Natural killer cell (primary cell): ENCODE results near the gene ATP7B. TPM values are rescaled to one million over a fixed set of nuclear protein-coding genes. Genes with fewer than 3 reads are reported as not detected.

ENCODE experiments used
- ATAC-seq, 3 donors: fragments of 150-1000 bp in 2 of 3; fragments of 200-7000 bp in 1 of 3; cut with Tn5 transposase; 1 replicate in 1 of 3; 2 replicates in 2 of 3; pipeline ENCODE4 v1.10.0; 2021; ENCODE audit warnings: mild to moderate bottlenecking in 2 of 3, moderate library complexity in 2 of 3
- DNase-seq, 2 donors: peaks; one replicate each; pipeline versions ENCODE4 v3.0.0 to v3.0.0-alpha.2; 2013 to 2021; ENCODE audit warnings: mixed read lengths in 1 of 2
- H3K27ac ChIP-seq: one replicate; pipeline ENCODE4 v1.5.1; 2013; ENCODE audit warnings: mild to moderate bottlenecking, low read length
- H3K27me3 ChIP-seq: one replicate; pipeline ENCODE4 v1.6.1; 2013; ENCODE audit warnings: low read length; ENCODE audit not compliant: control insufficient read depth, insufficient read depth
- H3K36me3 ChIP-seq: one replicate; pipeline ENCODE4 v1.6.1; 2013; ENCODE audit warnings: low read length; ENCODE audit not compliant: control insufficient read depth, insufficient read depth
- H3K4me1 ChIP-seq: one replicate; pipeline ENCODE4 v1.6.1; 2013; ENCODE audit warnings: low read length; ENCODE audit not compliant: control insufficient read depth, insufficient read depth
- H3K4me3 ChIP-seq: one replicate; pipeline ENCODE4 v1.5.1; 2013; ENCODE audit warnings: low read length
- H3K9me3 ChIP-seq: one replicate; pipeline ENCODE4 v1.6.1; 2013; ENCODE audit warnings: low read length; ENCODE audit not compliant: control insufficient read depth, insufficient read depth
- H3K27ac Mint-ChIP-seq, 2 donors: one replicate each; pipeline ENCODE4 v1.8.0; 2022; ENCODE audit warnings: mild to moderate bottlenecking in 2 of 2, mixed read lengths in 2 of 2, moderate library complexity in 1 of 2
- H3K27me3 Mint-ChIP-seq, 2 donors: one replicate each; pipeline ENCODE4 v1.8.0; 2022; ENCODE audit warnings: low read depth in 2 of 2, mixed read lengths in 2 of 2
- H3K36me3 Mint-ChIP-seq: one replicate; pipeline ENCODE4 v1.8.0; 2022; ENCODE audit warnings: mixed read lengths
- H3K4me1 Mint-ChIP-seq, 2 donors: one replicate each; pipeline ENCODE4 v1.8.0; 2022; ENCODE audit warnings: mixed read lengths in 2 of 2
- H3K4me3 Mint-ChIP-seq: one replicate; pipeline ENCODE4 v1.8.0; 2022; ENCODE audit warnings: mild to moderate bottlenecking, moderate library complexity, mixed read lengths
- H3K9me3 Mint-ChIP-seq, 2 donors: one replicate each; pipeline ENCODE4 v1.8.0; 2022; ENCODE audit warnings: mixed read lengths in 2 of 2
- CTCF ChIP-seq: fragments of 200-600 bp; IDR thresholded peaks from one replicate; pipeline ENCODE4 v1.8.0; 2022; ENCODE audit warnings: antibody characterized with exemption
- WGBS: methylation state at CpG from one replicate; pipeline ENCODE4 v1.1.7; 2013; ENCODE audit warnings: missing lambda C conversion rate; ENCODE audit not compliant: insufficient coverage; 5-methylcytosine and 5-hydroxymethylcytosine counted together
- intact Hi-C: fragments of 100-400 bp; cut with micrococcal nuclease; formaldehyde crosslinking; loops from one replicate; pipeline ENCODE4 v1.14.2; 2022
- total RNA-seq, 4 donors: library from RNA; stranded (reverse); fragments of 120-200 nt in 1 of 4; gene quantifications; one replicate each; pipeline versions ENCODE4 v1.2.3 to v1.2.4, GENCODE V29; 2013 to 2022

The ATP7B gene
- total RNA-seq, 3 donors from 2014 or later (not counting 1 experiment from before 2014, with no cell fraction given) = 0.45 to 0.64 (median 0.58) TPM

DNA sequence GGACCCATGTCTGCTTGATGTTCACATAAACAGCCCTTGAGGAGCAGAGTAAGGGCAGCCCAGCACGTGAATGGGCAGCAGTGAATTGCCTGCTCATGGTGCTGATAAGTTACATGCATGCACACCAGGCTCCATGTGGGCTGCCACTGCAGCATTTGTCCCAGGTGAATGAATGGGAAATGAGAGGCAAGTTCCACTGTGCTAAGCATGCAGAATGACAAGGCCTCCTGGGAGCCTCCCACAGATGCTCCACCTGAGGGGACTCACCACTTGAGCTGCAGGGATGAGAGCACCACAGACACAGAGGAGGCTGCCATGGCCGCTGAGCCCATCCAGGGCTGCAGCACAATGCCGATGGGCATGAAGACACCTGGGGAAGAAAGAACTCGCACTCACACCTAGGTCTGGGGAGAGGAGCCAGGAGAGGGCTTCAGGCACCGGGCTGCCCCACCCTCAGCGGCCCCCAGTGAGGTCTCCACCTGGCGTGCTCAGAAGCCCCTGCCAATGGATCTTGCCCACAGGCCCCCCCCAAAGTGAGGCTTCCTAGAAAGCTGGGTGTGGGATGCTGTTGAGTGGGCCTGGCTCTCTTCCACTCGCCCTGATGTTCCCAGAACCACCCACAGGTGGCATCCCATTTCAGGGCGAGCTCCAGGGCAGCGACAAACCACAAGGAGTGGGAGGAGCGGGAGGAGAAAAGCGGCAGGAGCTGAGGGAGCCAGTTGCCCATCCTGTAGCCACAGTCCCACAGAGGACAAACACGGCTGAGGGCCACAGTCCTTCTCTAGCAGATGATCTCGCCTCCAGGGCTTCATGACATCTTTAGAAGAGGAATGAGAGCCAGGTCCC is 75.7 kb downstream of the ATP7B start:
- Histone ChIP-seq H3K4me1 (no peaks in the 10 kb centered on the region), H3K9me3 (no peaks in the 10 kb centered on the region), H3K27ac (no peak overlapping the region), H3K36me3 (no peaks in the 10 kb centered on the region), H3K27me3 (no peaks in the 10 kb centered on the region), H3K4me3 (no peak overlapping the region)
- 74% methylated on average over 14 of the region's 14 CpGs for WGBS
- H3K27ac Mint-ChIP-seq = no peak overlapping the region
- intact Hi-C loops = no loop called here
- DNase-seq = peak in 1 of 2 donors; percentile 16
- no peak for TF ChIP-seq CTCF
- H3K27me3 Mint-ChIP-seq = peaks cover 0 to 3% of the 10 kb centered on the region in 2 donors
- H3K9me3 Mint-ChIP-seq = no peaks in the 10 kb centered on the region
- no peak for ATAC-seq
- no peak overlapping the region for H3K4me3 Mint-ChIP-seq
- H3K4me1 Mint-ChIP-seq = no peaks in the 10 kb centered on the region
- no peaks in the 10 kb centered on the region for H3K36me3 Mint-ChIP-seq

DNA sequence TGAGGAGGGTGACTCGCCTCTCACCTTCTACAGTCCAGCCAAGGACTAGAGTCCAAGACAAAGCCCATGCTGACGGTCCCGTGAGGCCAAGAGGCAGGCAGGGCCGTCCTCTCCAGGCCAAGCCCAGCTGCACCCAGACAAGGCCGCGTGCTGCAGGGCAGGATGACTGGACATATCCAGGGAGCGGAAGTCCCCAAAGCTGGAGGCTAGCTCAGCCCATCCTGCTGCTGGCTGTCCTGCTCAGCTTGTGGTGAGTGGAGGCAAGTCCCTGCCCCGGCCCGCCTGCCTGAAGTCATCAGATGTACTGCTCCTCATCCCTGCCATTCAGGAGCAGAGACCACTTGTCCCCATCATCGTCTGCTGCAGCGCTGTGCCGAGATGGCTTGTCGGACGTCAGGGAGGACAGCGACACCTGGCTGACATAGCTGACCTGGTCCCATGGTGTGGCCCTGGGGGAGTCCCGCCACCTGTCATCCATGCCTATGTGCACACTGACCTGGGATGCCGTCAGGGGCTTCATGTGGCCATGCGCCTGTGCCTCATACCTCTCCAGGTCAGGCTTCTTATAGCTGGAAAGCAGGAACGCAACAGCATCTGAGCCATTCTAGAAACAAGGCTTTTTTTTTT is 76.7 kb downstream of the ATP7B start:
- intact Hi-C loops = no loop called here
- Mint-ChIP-seq H3K36me3 (no peaks in the 10 kb centered on the region), H3K27me3 (peaks cover 0 to 3% of the 10 kb centered on the region in 2 donors), H3K27ac (no peak overlapping the region), H3K9me3 (no peaks in the 10 kb centered on the region), H3K4me1 (no peaks in the 10 kb centered on the region), H3K4me3 (no peak overlapping the region)
- no peaks in the 10 kb centered on the region for H3K9me3 ChIP-seq
- no peak overlapping the region for H3K27ac ChIP-seq
- 93% methylated on average over 19 of the region's 19 CpGs for WGBS
- H3K36me3 ChIP-seq = no peaks in the 10 kb centered on the region
- DNase-seq (no peak), ATAC-seq (no peak)
- H3K4me1 ChIP-seq = no peaks in the 10 kb centered on the region
- no peaks in the 10 kb centered on the region for H3K27me3 ChIP-seq
- no peak for TF ChIP-seq CTCF
- no peak overlapping the region for H3K4me3 ChIP-seq

- Mint-ChIP-seq H3K27ac (no peak overlapping the region), H3K9me3 (no peaks in the 10 kb centered on the region), H3K4me3 (no peak overlapping the region), H3K36me3 (no peaks in the 10 kb centered on the region), H3K4me1 (no peaks in the 10 kb centered on the region), H3K27me3 (peaks cover 0 to 3% of the 10 kb centered on the region in 2 donors)
- DNase-seq (no peak), ATAC-seq (no peak)
- no peak overlapping the region for H3K4me3 ChIP-seq
- intact Hi-C loops = no loop called here
- H3K9me3 ChIP-seq = no peaks in the 10 kb centered on the region
- WGBS = 85% methylated on average over 14 of the region's 14 CpGs
- no peak for TF ChIP-seq CTCF
- H3K36me3 ChIP-seq = no peaks in the 10 kb centered on the region
- H3K27ac ChIP-seq = no peak overlapping the region
- no peaks in the 10 kb centered on the region for H3K27me3 ChIP-seq
- H3K4me1 ChIP-seq = no peaks in the 10 kb centered on the region
These were observed 77.7 kb downstream of the ATP7B start for GRCh38 chr13:51933466-51934058.
